ENCODE data around the gene RAD54L.

The RAD54L gene

DNA sequence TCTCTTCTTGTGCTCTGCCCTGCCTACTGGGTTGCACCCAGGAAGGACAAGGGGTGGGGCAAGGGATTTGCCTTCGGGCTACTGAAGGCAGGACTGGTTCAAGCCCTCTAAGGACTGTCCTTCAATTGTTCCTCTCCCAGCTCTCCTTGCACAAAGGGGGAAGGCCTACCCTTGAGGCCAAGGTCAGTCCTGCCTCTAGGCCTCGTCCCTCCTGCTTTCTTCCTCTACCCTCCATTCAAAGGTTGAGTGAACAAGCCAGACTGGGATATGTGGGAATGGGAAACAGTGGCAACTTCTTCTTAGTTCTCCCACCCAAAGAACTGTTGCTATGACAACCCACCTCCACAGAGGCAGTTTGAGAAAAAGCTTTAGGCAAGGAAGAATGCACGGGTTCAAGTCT, 41.8 kb upstream of the RAD54L start:
- DNase-seq (ENCODE audit: low read depth in 1 of 2, low spot score in 1 of 2), result no peak

DNA sequence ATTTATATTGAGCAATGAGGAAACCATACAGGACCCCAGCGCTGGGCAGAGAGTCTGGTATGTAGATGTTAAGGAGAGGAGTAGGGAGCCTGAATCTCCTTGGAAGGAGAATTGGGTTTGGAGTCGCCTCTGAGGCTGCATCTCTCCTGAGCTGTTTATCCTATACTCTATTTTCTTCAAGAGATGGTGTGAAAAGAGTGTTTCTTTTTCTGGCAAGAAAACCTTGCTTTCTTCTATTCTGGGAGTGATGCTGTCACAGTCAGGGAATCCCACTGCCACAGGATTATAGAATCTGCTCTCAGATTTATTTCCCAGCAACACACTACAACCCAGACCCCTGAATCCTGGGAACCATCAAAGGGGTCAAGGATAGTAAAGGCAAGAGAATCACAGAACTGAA, 41.2 kb upstream of the RAD54L start:
- no peak for DNase-seq (ENCODE audit: low read depth in 1 of 2, low spot score in 1 of 2)
- TF ChIP-seq GABPA (IDR thresholded peaks at IDR 0.05; ENCODE audit: low read depth) (no peak), SPI1 (IDR thresholded peaks at IDR 0.05; ENCODE audit: borderline replicate concordance, low read depth) (no peak), POLR2AphosphoS5 (IDR thresholded peaks at IDR 0.05; ENCODE audit: low read depth) (no peak)
- TF ChIP-seq, protein P1, sequence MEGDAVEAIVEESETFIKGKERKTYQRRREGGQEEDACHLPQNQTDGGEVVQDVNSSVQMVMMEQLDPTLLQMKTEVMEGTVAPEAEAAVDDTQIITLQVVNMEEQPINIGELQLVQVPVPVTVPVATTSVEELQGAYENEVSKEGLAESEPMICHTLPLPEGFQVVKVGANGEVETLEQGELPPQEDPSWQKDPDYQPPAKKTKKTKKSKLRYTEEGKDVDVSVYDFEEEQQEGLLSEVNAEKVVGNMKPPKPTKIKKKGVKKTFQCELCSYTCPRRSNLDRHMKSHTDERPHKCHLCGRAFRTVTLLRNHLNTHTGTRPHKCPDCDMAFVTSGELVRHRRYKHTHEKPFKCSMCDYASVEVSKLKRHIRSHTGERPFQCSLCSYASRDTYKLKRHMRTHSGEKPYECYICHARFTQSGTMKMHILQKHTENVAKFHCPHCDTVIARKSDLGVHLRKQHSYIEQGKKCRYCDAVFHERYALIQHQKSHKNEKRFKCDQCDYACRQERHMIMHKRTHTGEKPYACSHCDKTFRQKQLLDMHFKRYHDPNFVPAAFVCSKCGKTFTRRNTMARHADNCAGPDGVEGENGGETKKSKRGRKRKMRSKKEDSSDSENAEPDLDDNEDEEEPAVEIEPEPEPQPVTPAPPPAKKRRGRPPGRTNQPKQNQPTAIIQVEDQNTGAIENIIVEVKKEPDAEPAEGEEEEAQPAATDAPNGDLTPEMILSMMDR (IDR thresholded peaks at IDR 0.05; ENCODE audit: insufficient read depth, low read length), result no peak
- TF ChIP-seq, protein P2, sequence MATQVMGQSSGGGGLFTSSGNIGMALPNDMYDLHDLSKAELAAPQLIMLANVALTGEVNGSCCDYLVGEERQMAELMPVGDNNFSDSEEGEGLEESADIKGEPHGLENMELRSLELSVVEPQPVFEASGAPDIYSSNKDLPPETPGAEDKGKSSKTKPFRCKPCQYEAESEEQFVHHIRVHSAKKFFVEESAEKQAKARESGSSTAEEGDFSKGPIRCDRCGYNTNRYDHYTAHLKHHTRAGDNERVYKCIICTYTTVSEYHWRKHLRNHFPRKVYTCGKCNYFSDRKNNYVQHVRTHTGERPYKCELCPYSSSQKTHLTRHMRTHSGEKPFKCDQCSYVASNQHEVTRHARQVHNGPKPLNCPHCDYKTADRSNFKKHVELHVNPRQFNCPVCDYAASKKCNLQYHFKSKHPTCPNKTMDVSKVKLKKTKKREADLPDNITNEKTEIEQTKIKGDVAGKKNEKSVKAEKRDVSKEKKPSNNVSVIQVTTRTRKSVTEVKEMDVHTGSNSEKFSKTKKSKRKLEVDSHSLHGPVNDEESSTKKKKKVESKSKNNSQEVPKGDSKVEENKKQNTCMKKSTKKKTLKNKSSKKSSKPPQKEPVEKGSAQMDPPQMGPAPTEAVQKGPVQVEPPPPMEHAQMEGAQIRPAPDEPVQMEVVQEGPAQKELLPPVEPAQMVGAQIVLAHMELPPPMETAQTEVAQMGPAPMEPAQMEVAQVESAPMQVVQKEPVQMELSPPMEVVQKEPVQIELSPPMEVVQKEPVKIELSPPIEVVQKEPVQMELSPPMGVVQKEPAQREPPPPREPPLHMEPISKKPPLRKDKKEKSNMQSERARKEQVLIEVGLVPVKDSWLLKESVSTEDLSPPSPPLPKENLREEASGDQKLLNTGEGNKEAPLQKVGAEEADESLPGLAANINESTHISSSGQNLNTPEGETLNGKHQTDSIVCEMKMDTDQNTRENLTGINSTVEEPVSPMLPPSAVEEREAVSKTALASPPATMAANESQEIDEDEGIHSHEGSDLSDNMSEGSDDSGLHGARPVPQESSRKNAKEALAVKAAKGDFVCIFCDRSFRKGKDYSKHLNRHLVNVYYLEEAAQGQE (IDR thresholded peaks at IDR 0.05; ENCODE audit: insufficient replicate concordance, low read depth), result no peak
- Histone ChIP-seq H3K4me3 (replicated peaks; ENCODE audit: insufficient read depth, low read length) (no peak overlapping the region), H3K27me3 (ENCODE audit: insufficient read depth, poor library complexity, severe bottlenecking) (no peaks in the 10 kb centered on the region), H3K27ac (replicated peaks) (no peak overlapping the region)

More for the DNA sequence above, 41.8 kb upstream of the RAD54L start:
- Histone ChIP-seq H3K27ac (replicated peaks) (no peak overlapping the region), H3K4me3 (replicated peaks; ENCODE audit: insufficient read depth, low read length) (no peak overlapping the region), H3K27me3 (ENCODE audit: insufficient read depth, poor library complexity, severe bottlenecking) (no peaks in the 10 kb centered on the region)
- TF ChIP-seq SPI1 (IDR thresholded peaks at IDR 0.05; ENCODE audit: borderline replicate concordance, low read depth), result no peak
- TF ChIP-seq, protein P1 (IDR thresholded peaks at IDR 0.05; ENCODE audit: insufficient read depth, low read length), result no peak
- TF ChIP-seq GABPA (IDR thresholded peaks at IDR 0.05; ENCODE audit: low read depth), result no peak
- TF ChIP-seq, protein P2 (IDR thresholded peaks at IDR 0.05; ENCODE audit: insufficient replicate concordance, low read depth), result no peak
- TF ChIP-seq POLR2AphosphoS5 (IDR thresholded peaks at IDR 0.05; ENCODE audit: low read depth), result no peak

DNA sequence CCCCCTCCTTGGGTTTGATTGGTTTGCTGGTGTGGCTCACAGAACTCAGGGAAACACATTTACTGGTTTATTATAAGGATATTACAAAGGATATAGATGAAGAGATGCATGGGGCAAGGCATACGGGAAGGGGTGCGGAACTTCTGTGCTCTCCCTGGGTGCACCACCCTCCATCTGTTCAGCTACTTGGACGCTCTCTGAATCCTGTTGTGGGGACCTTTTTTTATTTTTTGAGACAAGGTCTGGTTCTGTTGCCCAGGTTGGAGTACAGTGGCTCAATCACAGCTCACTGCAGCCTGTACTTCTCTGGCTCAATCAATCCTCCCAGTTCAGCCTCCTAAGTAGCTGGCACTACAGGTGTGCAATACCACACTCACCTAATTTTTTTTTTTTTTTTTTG, 37.0 kb upstream of the RAD54L start:
- Histone ChIP-seq H3K27me3 (ENCODE audit: insufficient read depth, poor library complexity, severe bottlenecking) (no peaks in the 10 kb centered on the region), H3K27ac (replicated peaks) (no peak overlapping the region), H3K4me3 (replicated peaks; ENCODE audit: insufficient read depth, low read length) (no peak overlapping the region)
- no peak for TF ChIP-seq SPI1 (IDR thresholded peaks at IDR 0.05; ENCODE audit: borderline replicate concordance, low read depth)
- TF ChIP-seq, protein P1 (IDR thresholded peaks at IDR 0.05; ENCODE audit: insufficient read depth, low read length), result no peak
- DNase-seq (ENCODE audit: low read depth in 1 of 2, low spot score in 1 of 2), result no peak

DNA sequence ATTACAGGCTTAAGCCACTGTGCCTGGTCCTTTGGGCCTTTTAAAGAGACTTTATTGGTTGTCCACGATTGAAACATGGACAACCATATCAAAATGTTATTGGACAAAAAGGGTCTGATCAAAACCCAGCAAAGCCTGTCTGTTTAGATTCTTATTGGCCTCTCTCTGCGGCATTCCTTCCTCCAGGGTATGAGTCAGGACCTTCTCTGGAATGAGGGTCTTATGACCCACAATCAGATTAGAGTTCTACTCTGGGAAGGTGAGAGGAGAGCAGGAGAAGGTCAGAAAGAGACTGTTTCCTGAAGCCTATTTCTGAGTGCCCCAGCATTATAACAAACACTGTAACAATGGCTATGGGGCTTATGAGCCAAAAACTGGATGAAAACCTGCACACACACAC, 36.5 kb upstream of the RAD54L start:
- no peak for DNase-seq (ENCODE audit: low read depth in 1 of 2, low spot score in 1 of 2)
- no peak for TF ChIP-seq GABPA (IDR thresholded peaks at IDR 0.05; ENCODE audit: low read depth)
- TF ChIP-seq, protein P2 (IDR thresholded peaks at IDR 0.05; ENCODE audit: insufficient replicate concordance, low read depth), result no peak
- TF ChIP-seq SPI1 (IDR thresholded peaks at IDR 0.05; ENCODE audit: borderline replicate concordance, low read depth), result no peak
- no peak for TF ChIP-seq POLR2AphosphoS5 (IDR thresholded peaks at IDR 0.05; ENCODE audit: low read depth)
- TF ChIP-seq, protein P1 (IDR thresholded peaks at IDR 0.05; ENCODE audit: insufficient read depth, low read length), result no peak
- Histone ChIP-seq H3K4me3 (replicated peaks; ENCODE audit: insufficient read depth, low read length) (no peak overlapping the region), H3K27ac (replicated peaks) (no peak overlapping the region), H3K27me3 (ENCODE audit: insufficient read depth, poor library complexity, severe bottlenecking) (no peaks in the 10 kb centered on the region)
